ENCODE measurements around the gene EXO1.

GRCh38 chr1:241849345-241849695, 1.3 kb downstream of the EXO1 start:
- TF ChIP-seq CTCF (IDR thresholded peaks at IDR 0.05) (no peak), POLR2AphosphoS5 (IDR thresholded peaks at IDR 0.05) (no peak), POLR2A (IDR thresholded peaks at IDR 0.05) (no peak), EP300 (IDR thresholded peaks at IDR 0.05) (no peak)
